Natural killer cell (primary cell): Measurements from ENCODE around the gene PPP3CA. TPM values are rescaled to one million over a fixed set of nuclear protein-coding genes. Genes with fewer than 3 reads are reported as not detected.

Experiments
- ATAC-seq, 3 donors: fragments of 150-1000 bp in 2 of 3; fragments of 200-7000 bp in 1 of 3; cut with Tn5 transposase; 1 replicate in 1 of 3; 2 replicates in 2 of 3; pipeline ENCODE4 v1.10.0; 2021; ENCODE audit warnings: mild to moderate bottlenecking in 2 of 3, moderate library complexity in 2 of 3
- DNase-seq, 2 donors: peaks; one replicate each; pipeline versions ENCODE4 v3.0.0 to v3.0.0-alpha.2; 2013 to 2021; ENCODE audit warnings: mixed read lengths in 1 of 2
- H3K27ac ChIP-seq: one replicate; pipeline ENCODE4 v1.5.1; 2013; ENCODE audit warnings: mild to moderate bottlenecking, low read length
- H3K27me3 ChIP-seq: one replicate; pipeline ENCODE4 v1.6.1; 2013; ENCODE audit warnings: low read length; ENCODE audit not compliant: control insufficient read depth, insufficient read depth
- H3K36me3 ChIP-seq: one replicate; pipeline ENCODE4 v1.6.1; 2013; ENCODE audit warnings: low read length; ENCODE audit not compliant: control insufficient read depth, insufficient read depth
- H3K4me1 ChIP-seq: one replicate; pipeline ENCODE4 v1.6.1; 2013; ENCODE audit warnings: low read length; ENCODE audit not compliant: control insufficient read depth, insufficient read depth
- H3K4me3 ChIP-seq: one replicate; pipeline ENCODE4 v1.5.1; 2013; ENCODE audit warnings: low read length
- H3K9me3 ChIP-seq: one replicate; pipeline ENCODE4 v1.6.1; 2013; ENCODE audit warnings: low read length; ENCODE audit not compliant: control insufficient read depth, insufficient read depth
- H3K27ac Mint-ChIP-seq, 2 donors: one replicate each; pipeline ENCODE4 v1.8.0; 2022; ENCODE audit warnings: mild to moderate bottlenecking in 2 of 2, mixed read lengths in 2 of 2, moderate library complexity in 1 of 2
- H3K27me3 Mint-ChIP-seq, 2 donors: one replicate each; pipeline ENCODE4 v1.8.0; 2022; ENCODE audit warnings: low read depth in 2 of 2, mixed read lengths in 2 of 2
- H3K36me3 Mint-ChIP-seq: one replicate; pipeline ENCODE4 v1.8.0; 2022; ENCODE audit warnings: mixed read lengths
- H3K4me1 Mint-ChIP-seq, 2 donors: one replicate each; pipeline ENCODE4 v1.8.0; 2022; ENCODE audit warnings: mixed read lengths in 2 of 2
- H3K4me3 Mint-ChIP-seq: one replicate; pipeline ENCODE4 v1.8.0; 2022; ENCODE audit warnings: mild to moderate bottlenecking, moderate library complexity, mixed read lengths
- H3K9me3 Mint-ChIP-seq, 2 donors: one replicate each; pipeline ENCODE4 v1.8.0; 2022; ENCODE audit warnings: mixed read lengths in 2 of 2
- CTCF ChIP-seq: fragments of 200-600 bp; IDR thresholded peaks from one replicate; pipeline ENCODE4 v1.8.0; 2022; ENCODE audit warnings: antibody characterized with exemption
- WGBS: methylation state at CpG from one replicate; pipeline ENCODE4 v1.1.7; 2013; ENCODE audit warnings: missing lambda C conversion rate; ENCODE audit not compliant: insufficient coverage; 5-methylcytosine and 5-hydroxymethylcytosine counted together
- intact Hi-C: fragments of 100-400 bp; cut with micrococcal nuclease; formaldehyde crosslinking; loops from one replicate; pipeline ENCODE4 v1.14.2; 2022
- total RNA-seq, 4 donors: library from RNA; stranded (reverse); fragments of 120-200 nt in 1 of 4; gene quantifications; one replicate each; pipeline versions ENCODE4 v1.2.3 to v1.2.4, GENCODE V29; 2013 to 2022

Gene PPP3CA
- total RNA-seq, 3 donors from 2014 or later (not counting 1 experiment from before 2014, with no cell fraction given) = 53.1 to 73.1 (median 58.0) TPM

- no peak for DNase-seq
- no peaks in the 10 kb centered on the region for H3K27me3 ChIP-seq
- Mint-ChIP-seq H3K4me1 (peaks cover 63 to 67% of the 10 kb centered on the region in 2 donors), H3K27me3 (no peaks in the 10 kb centered on the region), H3K27ac (no peak overlapping the region), H3K4me3 (no peak overlapping the region), H3K36me3 (no peaks in the 10 kb centered on the region), H3K9me3 (no peaks in the 10 kb centered on the region)
- peak in 1 of 3 donors; percentile 50 for ATAC-seq
- no peaks in the 10 kb centered on the region for H3K9me3 ChIP-seq
- TF ChIP-seq CTCF = no peak
- H3K36me3 ChIP-seq = no peaks in the 10 kb centered on the region
- H3K4me1 ChIP-seq = no peaks in the 10 kb centered on the region
- no peak overlapping the region for H3K27ac ChIP-seq
- H3K4me3 ChIP-seq = no peak overlapping the region
- intact Hi-C loops = no loop called here
- WGBS = 38% methylated on average over 1 of the region's 1 CpG
These were observed 77.6 kb downstream of the PPP3CA start for GRCh38 chr4:101269682-101270081.

DNA sequence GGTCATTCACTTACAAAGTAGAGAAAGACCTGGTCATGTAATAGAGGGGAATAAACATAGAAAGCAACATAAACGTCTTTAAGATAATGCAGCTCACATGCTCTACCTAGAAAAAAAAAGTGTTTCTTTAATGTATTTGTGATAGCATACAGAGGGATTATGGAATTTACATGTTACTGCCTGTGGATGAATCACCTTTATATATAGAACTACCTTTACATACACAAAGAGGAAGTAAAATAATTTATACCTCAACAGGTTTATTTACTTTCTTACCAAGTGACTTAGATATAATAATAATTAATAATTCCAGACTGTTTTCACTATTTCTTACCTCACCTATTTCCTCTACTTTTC, 81.5 kb downstream of the PPP3CA start:
- Histone ChIP-seq H3K36me3 (no peaks in the 10 kb centered on the region), H3K4me1 (no peaks in the 10 kb centered on the region), H3K27me3 (no peaks in the 10 kb centered on the region), H3K9me3 (no peaks in the 10 kb centered on the region), H3K4me3 (no peak overlapping the region), H3K27ac (no peak overlapping the region)
- WGBS = no CpG with 5 or more reads among the region's 1 CpG
- DNase-seq (no peak), ATAC-seq (no peak)
- no peak overlapping the region for H3K4me3 Mint-ChIP-seq
- H3K27me3 Mint-ChIP-seq = no peaks in the 10 kb centered on the region
- no peaks in the 10 kb centered on the region for H3K9me3 Mint-ChIP-seq
- intact Hi-C loops = no loop called here
- H3K36me3 Mint-ChIP-seq = no peaks in the 10 kb centered on the region
- H3K27ac Mint-ChIP-seq = no peak overlapping the region
- TF ChIP-seq CTCF = no peak
- peaks cover 70 to 75% of the 10 kb centered on the region in 2 donors for H3K4me1 Mint-ChIP-seq

GRCh38 chr4:101264993-101265815, 82.1 kb downstream of the PPP3CA start:
- ATAC-seq = no peak
- DNase-seq = no peak
- 89% methylated on average over 1 of the region's 2 CpGs for WGBS
- no peaks in the 10 kb centered on the region for H3K27me3 ChIP-seq
- H3K4me3 ChIP-seq = no peak overlapping the region
- H3K27ac Mint-ChIP-seq = no peak overlapping the region
- H3K4me1 Mint-ChIP-seq = peaks cover 73 to 78% of the 10 kb centered on the region in 2 donors
- H3K36me3 Mint-ChIP-seq = no peaks in the 10 kb centered on the region
- no peaks in the 10 kb centered on the region for H3K9me3 Mint-ChIP-seq
- no peak for TF ChIP-seq CTCF
- no peaks in the 10 kb centered on the region for H3K36me3 ChIP-seq
- no peak overlapping the region for H3K4me3 Mint-ChIP-seq
- no peaks in the 10 kb centered on the region for H3K27me3 Mint-ChIP-seq
- no peak overlapping the region for H3K27ac ChIP-seq
- no peaks in the 10 kb centered on the region for H3K9me3 ChIP-seq
- H3K4me1 ChIP-seq = no peaks in the 10 kb centered on the region
- intact Hi-C loops = no loop called here

GRCh38 chr4:101264512-101264911, 82.8 kb downstream of the PPP3CA start:
- DNase-seq (no peak), ATAC-seq (no peak)
- Histone ChIP-seq H3K9me3 (no peaks in the 10 kb centered on the region), H3K36me3 (no peaks in the 10 kb centered on the region), H3K27me3 (no peaks in the 10 kb centered on the region), H3K4me3 (no peak overlapping the region), H3K4me1 (no peaks in the 10 kb centered on the region), H3K27ac (no peak overlapping the region)
- no peak overlapping the region for H3K4me3 Mint-ChIP-seq
- intact Hi-C loops = no loop called here
- H3K27ac Mint-ChIP-seq = peak overlapping the region in 1 of 2 donors; percentile 6
- H3K9me3 Mint-ChIP-seq = no peaks in the 10 kb centered on the region
- H3K4me1 Mint-ChIP-seq = peaks cover 71 to 76% of the 10 kb centered on the region in 2 donors
- no peak for TF ChIP-seq CTCF
- no peaks in the 10 kb centered on the region for H3K27me3 Mint-ChIP-seq
- H3K36me3 Mint-ChIP-seq = no peaks in the 10 kb centered on the region
